Ureter (tissue), 1 donor: Measurements from ENCODE around the gene PEX7. TPM values are rescaled to one million over a fixed set of nuclear protein-coding genes. Genes with fewer than 3 reads are reported as not detected.
"Not testable (repeated sequence)": the region's sequence is repeated elsewhere in the genome, so short reads cannot be mapped to it uniquely, and the experiment has no call there.

ENCODE experiments used
- DNase-seq: peaks from one replicate; pipeline ENCODE4 v3.0.0-alpha.2; 2020; ENCODE audit warnings: low spot score
- total RNA-seq: library from RNA; stranded (reverse); gene quantifications from one replicate; pipeline ENCODE4 v1.2.4, GENCODE V29; 2023
- donor health status: DM: yes; HTN: yes; CAD: no.

PEX7 gene
- total RNA-seq, 1 donor from 2014 or later = 10.7 TPM

DNA sequence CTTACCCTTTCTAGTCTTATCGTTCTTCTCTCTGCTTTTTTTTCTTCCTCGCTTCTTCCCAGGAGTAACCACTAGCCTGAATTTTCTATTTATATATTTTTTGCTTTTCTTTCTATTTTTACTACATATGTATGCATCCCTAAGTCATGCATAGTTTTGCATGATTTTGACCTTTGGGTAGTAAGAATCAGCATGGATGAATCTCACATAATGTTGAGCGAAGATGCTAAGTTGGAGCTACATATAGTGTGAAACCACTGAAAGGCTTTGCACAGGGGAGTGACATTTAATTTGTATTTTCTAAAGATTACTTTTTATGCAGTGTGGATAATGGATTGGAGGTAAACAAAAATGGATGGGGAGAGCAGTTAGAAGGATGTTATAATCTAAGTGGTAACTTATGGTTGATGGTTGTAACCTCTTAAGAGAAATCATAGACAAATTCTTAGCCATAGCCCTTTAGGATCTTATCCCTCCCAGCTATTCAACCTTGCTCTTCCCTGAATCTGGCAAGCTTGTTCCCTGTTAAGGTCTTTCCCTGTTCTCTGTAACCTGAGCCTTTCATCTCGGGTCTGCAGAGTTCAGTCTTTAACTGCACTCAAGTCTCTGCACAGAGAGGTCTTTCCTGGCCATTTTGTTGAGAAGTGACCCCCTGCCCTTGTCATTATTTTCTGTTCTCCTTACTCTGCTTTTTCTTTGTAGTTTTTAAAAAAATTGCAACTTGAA, 18.0 kb downstream of the PEX7 start:
- DNase-seq = no peak

DNA sequence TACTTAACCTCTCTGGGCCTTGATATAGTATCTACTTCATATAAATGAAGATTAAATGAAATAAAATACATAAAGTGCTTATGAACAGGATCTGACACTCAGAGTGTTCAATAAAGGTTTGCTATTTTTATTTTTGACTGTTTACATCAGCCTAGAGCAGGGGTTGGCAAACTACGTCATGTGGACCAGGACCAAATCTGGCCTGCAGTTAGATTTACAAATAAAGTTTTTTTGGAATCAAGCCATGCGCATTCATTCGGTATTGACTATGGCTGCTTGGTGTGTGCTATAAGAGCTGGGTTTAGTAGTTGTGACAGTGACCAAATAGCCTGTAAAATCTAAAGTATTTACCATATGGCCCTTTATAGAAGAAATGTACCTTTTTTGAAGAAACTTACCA, 20.8 kb downstream of the PEX7 start:
- no peak for DNase-seq

DNA sequence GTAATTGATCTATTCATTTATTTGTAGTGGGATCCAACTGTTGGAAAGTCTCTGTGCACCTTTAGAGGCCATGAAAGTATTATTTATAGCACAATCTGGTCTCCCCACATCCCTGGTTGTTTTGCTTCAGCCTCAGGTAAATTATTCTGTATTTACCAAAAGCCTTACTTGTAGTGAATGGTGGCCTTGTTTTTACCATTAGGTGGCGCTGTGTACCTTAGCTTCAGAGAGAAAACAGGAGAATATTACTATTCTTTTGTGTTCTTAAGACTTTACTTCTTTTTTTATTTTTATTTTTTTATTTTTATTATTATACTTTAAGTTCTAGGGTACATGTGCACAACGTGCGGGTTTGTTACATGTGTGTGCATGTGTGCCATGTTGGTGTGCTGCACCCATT, 23.7 kb downstream of the PEX7 start:
- DNase-seq = no peak

DNA sequence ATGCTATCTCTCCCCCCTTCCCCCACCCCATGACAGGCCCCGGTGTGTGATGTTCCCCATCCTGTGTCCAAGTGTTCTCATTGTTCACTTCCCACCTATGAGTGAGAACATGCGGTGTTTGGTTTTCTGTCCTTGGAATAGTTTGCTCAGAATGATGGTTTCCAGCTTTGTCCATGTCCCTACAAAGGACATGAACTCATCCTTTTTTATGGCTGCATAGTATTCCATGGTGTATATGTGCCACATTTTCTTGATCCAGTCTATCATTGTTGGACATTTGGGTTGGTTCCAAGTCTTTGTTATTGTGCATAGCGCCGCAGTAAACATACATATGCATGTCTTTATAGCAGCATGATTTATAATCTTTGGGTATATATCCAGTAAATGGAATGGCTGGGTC, 24.1 kb downstream of the PEX7 start:
- not testable (repeated sequence) for DNase-seq

DNA sequence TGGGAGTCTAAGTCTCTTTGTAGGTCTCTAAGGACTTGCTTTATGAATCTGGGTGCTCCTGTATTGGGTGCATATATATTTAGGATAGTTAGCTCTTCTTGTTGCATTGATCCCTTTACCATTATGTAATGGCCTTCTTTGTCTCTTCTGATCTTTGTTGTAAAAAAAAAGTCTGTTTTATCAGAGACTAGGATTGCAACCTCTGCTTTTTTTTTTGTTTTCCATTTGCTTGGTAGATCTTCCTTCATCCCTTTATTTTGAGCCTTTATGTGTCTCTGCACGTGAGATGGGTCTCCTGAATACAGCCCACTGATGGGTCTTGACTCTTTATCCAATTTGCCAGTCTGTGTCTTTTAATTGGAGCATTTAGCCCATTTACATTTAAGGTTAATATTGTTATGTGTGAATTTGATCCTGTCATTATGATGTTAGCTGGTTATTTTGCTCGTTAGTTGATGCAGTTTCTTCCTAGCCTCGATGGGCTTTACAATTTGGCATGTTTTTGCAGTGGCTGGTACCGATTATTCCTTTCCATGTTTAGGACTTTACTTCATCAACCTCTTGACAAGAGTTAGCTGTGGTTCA, 27.7 kb downstream of the PEX7 start:
- not testable (repeated sequence) for DNase-seq

- no peak for DNase-seq
Observed at GRCh38 chr6:136859430-136859829, 37.0 kb downstream of the PEX7 start.

DNA sequence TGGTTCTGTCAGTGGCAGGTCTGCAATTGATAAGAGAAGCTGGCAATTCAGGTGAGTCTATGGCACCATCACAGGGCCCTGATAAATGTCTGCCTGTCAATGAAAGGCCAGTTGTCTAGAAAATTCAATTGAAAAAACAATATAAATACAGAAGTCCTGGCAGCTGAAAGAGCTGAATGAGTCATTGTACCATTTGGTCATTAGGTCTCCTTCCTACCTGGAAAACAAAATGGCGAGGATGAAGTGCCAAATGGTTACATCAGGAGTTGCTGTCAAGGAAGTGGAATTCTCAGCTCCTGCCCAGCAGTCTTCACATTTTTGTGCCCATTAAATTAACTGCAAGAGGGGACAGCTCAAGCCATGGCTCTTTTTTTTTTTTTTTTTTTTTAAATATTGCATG, 37.7 kb downstream of the PEX7 start:
- no peak for DNase-seq

- no peak for DNase-seq
Observed at GRCh38 chr6:136862662-136863061, 40.3 kb downstream of the PEX7 start.

GRCh38 chr6:136863752-136864151, 41.4 kb downstream of the PEX7 start:
- no peak for DNase-seq

GRCh38 chr6:136864676-136865075, 42.3 kb downstream of the PEX7 start:
- DNase-seq = no peak

DNA sequence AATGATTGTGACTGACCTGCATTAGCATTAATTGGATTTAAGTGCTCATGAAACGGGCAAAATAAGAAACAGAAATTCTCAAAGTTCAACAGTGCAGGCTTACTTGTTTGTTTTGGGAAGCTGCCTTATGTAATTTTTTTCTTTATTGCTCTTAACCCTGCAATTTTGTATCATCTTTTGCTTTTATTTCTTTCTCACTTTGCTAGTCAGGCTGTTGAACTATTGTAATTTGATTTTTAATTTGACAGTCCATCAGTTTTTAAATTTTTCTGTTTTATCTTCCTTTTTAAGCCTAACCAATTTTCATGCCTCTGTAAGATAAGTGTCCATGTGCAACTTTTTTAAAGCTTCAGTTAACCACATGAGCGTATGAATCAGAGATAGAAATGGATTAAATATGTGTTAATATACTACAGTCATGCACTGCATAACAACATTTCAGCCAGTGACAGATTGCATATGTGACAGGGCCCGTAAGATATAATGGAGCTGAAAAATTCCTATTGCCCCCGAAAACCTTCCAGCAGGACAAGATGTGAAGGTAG, 44.6 kb downstream of the PEX7 start:
- DNase-seq = no peak

- no peak for DNase-seq
Observed at GRCh38 chr6:136869451-136869850, 47.1 kb downstream of the PEX7 start.

GRCh38 chr6:136873748-136874147, 51.4 kb downstream of the PEX7 start:
- DNase-seq = no peak

DNA sequence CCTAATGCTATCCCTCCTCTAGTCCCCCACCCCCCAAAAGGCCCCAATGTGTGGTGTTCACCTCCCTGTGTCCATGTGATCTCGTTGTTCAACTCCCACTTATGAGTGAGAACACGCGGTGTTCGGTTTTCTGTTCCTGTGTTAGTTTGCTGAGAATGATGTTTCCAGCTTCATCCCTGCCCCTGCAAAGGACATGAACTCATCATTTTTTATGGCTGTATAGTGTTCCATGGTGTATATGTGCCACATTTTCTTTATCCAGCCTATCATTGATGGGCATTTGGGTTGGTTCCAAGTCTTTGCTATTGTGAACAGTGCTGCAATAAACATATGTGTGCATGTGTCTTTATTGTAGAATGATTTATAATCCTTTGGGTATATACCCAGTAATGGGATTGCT, 54.1 kb downstream of the PEX7 start:
- not testable (repeated sequence) for DNase-seq

GRCh38 chr6:136880748-136881460, 58.5 kb downstream of the PEX7 start:
- no peak for DNase-seq

GRCh38 chr6:136886091-136886490, 63.7 kb downstream of the PEX7 start:
- DNase-seq = no peak

GRCh38 chr6:136887953-136888352, 65.6 kb downstream of the PEX7 start:
- no peak for DNase-seq

- no peak for DNase-seq
Observed at GRCh38 chr6:136889271-136890193, 67.1 kb downstream of the PEX7 start.

DNA sequence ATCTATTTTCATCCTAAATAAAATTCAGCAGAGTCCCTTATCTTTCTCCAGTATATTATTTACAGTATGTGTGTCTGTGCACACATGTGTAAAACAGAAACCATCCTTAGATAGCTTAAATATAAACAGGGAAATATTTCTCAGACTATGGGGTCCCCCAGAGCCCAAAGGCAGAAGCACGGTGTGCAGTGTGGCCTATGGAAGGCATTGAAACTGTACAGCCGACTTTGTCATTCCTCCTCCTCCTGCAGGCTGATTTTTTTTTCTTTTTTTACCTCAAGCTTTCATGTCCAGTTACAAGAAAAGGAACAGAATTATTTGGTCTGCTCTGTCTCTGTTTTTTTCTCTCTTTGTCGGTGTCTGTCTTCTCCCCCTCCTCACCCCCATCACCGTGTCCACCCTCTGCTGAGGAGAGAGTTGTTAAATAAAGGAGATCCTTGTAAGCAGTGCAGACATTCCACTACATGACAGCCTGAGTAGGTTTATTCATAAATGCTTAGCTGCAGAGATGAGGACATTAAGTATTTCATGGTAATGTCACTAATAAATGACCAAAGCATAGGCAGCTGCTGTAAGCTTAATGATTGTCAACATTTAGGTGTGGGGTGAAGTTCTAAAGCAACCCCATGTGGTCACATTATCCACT, 67.9 kb downstream of the PEX7 start:
- no peak for DNase-seq

DNA sequence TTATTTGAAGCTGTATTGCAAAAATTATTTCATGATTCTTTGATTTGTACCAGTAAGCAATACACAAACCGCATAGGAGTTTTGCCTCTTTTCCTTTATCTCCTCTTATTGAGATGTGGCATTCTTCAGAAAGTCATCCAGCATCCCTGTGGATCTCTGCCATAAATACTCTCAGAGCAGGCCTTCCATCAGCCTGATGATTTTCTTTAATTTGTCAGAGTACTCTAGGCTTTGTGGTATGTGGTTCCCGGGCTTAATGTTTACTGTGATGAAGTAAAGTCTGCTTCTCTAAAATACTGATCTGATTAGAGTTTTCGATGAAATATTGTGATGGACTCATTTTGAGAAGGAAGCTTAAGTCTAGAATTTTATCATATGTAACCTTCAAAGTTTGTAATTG, 68.6 kb downstream of the PEX7 start:
- DNase-seq = no peak

DNA sequence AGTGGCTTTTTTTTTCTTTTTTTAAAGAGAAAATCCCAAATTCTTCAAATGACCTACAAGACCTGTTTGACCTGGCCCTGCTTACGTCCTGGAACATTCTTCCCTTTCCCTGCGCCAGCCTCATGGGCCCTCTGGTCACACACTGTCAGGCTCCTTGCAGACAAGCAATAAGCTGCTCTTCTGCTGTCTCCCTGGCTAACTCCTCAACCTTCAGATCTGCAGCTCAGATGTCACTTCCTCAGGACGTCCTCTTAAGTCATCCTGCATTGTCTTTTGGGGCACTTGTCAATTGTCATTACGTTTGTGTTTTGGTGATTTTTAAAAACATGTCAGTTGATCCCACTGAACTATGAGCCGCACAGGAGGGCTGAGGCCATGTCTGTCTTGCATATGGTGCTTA, 70.8 kb downstream of the PEX7 start:
- no peak for DNase-seq
